SK-N-SH (cell line): ENCODE measurements around the gene ASB14.

Experiments
- FOXM1 ChIP-seq: IDR thresholded peaks from 2 replicates; pipeline ENCODE4 v1.4.0; 2012; ENCODE audit warnings: low read depth, mild to moderate bottlenecking
- MAX ChIP-seq: IDR thresholded peaks from 2 replicates; pipeline ENCODE4 v1.4.0; 2012; ENCODE audit warnings: low read depth

GRCh38 chr3:57274845-57275244, 17.6 kb downstream of the ASB14 start:
- TF ChIP-seq MAX (no peak), FOXM1 (no peak)
